VCaP (cell line): ENCODE measurements around the gene LEPR.

Experiments
- H3K27ac ChIP-seq: fragments of 450-650 bp; 2 replicates; pipeline ENCODE4 v1.5.1; 2017
- TF ChIP-seq, protein P1 (sequence below): fragments of 450-650 bp; conservative IDR thresholded peaks from 2 replicates; pipeline ENCODE4 v1.5.1; 2017; ENCODE audit warnings: mild to moderate bottlenecking, moderate library complexity

Gene LEPR

DNA sequence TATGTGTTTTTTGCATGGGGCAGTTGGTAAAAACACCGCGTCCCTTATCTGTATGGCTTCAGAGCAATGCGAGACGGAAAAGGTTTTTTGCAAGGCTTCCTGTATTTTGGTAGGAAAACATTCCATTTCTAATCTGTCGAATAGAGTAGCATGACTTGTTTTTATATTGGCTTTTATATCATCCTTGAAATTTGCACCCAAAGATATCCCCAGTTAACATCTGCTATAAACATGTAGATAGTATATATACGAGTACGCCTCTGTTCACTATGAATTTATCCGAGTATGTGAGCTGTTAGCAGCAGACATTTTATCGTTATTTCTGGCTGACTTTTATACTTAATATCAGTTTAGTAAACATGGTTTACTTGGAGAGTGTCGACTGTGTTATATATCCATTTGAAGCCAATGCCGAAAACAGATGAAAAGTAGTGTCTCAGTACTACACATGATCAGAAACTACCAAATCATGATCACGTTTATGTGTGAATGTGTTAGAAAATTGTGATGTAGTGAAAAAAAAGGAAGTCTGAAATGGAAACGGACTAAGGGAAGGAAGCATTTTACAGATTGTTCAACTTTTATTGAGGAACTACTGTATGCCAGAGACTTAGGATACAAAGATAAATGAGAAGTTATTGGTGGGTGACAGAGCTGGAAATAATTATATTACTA lies 1.0 kb downstream of the LEPR start:
- TF ChIP-seq, protein P1, sequence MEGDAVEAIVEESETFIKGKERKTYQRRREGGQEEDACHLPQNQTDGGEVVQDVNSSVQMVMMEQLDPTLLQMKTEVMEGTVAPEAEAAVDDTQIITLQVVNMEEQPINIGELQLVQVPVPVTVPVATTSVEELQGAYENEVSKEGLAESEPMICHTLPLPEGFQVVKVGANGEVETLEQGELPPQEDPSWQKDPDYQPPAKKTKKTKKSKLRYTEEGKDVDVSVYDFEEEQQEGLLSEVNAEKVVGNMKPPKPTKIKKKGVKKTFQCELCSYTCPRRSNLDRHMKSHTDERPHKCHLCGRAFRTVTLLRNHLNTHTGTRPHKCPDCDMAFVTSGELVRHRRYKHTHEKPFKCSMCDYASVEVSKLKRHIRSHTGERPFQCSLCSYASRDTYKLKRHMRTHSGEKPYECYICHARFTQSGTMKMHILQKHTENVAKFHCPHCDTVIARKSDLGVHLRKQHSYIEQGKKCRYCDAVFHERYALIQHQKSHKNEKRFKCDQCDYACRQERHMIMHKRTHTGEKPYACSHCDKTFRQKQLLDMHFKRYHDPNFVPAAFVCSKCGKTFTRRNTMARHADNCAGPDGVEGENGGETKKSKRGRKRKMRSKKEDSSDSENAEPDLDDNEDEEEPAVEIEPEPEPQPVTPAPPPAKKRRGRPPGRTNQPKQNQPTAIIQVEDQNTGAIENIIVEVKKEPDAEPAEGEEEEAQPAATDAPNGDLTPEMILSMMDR = no peak
- peak overlapping the region; percentile 91 for H3K27ac ChIP-seq

DNA sequence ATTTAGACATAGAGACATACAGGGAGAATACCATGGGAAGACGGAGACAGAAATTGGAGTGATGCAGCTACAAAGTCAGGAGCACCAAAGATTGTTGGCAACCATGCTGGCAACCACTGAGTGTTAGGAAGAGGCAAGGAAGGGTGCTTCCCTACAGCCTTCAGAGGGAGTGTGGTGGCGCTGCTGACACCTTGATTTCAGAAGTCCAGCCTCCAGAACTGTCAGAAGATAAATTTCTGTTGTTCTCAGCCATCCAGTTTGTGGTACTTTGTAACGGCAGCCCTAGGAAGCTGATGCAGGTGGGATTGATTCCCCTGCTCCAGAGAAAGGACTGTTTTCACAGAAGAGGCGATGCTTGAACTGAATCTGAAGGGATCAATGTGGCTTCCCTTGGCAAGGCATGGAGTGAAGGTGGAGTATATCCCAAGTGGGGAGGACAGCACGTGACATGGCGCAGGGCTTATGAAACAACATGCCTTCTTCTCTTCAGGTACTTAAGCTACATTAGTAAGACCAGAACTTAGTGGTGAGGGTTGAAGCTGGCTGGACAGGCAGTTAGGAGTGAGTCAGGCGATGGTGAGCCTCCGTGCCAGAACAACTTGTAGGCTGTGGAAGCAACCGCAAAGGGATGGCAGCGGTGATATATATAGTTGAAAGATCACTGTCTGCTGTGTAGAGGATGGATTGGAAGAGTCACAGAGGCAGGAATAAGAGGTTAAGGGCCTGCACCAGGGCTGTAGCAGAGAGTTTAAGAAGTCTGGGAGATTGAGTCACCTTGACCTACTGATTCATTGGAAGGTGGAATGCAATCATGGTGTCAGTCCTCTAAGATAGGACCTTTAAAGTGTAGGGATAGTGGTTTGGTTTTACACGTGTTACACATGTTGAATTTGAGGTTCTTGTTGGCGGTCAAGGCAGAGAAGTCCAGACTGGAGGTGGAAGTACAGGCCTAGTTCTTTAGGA lies 2.1 kb downstream of the LEPR start:
- no peak overlapping the region for H3K27ac ChIP-seq
- TF ChIP-seq, protein P1 = no peak

DNA sequence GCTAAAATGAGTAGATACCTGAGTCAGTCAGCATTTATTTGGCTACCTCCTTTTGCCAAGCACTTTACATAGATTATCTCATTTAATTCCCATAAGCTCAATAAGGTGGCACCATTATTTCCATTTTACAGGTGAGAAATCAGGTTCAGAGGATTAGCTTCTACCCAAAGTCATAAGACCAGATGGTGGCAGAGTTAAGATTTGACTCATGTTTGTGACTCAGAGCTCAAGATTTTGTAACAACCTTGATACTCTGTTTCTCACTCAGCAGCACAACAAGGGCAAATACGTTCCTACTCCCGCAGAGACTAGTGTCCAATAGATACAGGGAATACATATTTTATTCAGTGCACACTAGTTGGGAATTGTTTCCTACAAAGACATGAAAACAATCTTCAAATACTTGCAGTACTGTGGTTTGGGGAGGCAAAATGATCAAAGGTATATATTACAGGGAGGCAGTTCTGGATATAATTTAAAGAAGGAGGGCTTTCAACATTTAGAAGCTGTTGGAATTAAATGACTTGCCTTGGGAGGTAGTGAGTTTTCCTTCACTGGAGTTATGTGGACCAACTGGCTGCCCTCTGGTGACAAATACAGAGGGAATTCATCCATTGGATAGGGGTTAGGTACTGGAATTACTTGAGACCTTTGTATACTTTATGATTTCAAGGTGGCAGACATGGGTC lies 3.6 kb downstream of the LEPR start:
- no peak overlapping the region for H3K27ac ChIP-seq
- TF ChIP-seq, protein P1 = no peak

DNA sequence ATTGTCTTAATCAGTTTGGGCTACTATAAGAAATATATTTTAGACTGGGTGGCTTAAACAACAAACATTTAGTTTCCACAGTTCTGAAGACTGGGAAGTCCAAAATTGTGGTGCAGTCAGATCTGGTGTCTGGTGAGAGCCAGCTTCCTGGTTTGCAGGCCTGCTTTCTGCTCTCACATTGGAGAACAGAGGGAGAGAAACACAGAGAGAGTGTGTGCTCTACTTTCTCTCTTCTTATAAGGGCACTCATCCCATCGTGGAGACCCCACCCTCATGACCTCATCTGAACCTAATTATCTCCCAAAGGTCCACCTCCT lies 4.1 kb downstream of the LEPR start:
- TF ChIP-seq, protein P1 = no peak
- no peak overlapping the region for H3K27ac ChIP-seq

DNA sequence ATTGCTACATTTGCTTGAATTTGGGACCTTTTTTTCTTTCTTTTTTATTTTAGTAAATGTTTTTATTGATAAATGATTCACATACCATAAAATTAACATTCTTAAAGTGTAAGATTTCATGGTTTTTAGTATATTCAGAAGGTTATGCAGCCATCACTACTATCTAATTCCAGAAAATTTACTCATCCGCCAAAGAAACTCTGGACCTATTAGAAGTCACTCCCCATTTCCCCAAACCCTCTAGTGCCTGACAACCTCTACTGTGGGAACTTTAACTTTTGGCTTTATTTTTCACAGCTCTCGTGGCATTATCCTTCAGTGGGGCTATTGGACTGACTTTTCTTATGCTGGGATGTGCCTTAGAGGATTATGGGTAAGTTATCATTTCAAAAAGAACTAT lies 4.5 kb downstream of the LEPR start:
- no peak overlapping the region for H3K27ac ChIP-seq

DNA sequence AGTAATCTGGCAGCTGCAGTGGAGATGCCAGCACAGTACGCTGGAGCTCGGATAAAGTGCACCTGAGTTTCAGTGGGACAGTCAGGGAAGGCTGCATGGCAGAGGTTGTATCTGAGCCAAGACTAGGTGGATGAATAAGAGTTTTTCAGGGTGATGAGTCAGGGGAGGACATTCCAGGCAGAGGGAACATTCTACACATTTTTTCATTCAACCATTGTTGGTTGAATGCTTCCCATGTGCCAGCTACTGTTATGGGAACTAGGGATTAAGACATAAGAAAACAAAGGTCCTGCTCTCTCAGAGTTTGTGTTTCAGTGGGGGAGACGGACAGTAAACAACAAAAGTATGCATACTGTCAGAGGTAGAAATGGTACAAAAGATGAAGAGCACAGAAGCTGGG lies 5.2 kb downstream of the LEPR start:
- TF ChIP-seq, protein P1 = no peak
- no peak overlapping the region for H3K27ac ChIP-seq

More for the DNA sequence above, 4.5 kb downstream of the LEPR start:
- TF ChIP-seq, protein P1 = no peak

DNA sequence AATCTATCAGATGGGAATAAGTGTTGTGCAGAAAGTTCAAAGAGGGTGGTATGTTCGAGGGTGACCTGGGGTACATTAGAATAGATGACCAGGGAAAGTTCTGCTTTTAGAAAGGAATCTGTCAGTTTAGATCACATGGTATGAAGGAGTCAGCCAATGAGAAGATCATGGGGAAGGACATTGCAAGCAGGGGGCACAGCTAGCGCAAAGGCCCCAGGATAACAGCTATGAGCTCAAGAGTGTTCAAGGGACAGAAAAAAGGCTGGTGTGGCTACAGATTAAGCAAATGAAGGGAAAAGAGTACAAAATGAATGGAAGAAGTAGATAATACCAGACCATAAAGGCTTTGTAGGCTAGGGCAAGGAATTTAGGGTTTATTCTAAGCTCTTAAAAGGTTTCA lies 8.6 kb downstream of the LEPR start:
- TF ChIP-seq, protein P1 = no peak

More for the DNA sequence above, 8.6 kb downstream of the LEPR start:
- no peak overlapping the region for H3K27ac ChIP-seq
